ENCODE results near the gene ADAMTSL2.

ADAMTSL2 gene

GRCh38 chr9:133517711-133518110 lies 16.8 kb upstream of the ADAMTSL2 start:
- DNase-seq (ENCODE audit: low read depth in 2 of 2): no peak

DNA sequence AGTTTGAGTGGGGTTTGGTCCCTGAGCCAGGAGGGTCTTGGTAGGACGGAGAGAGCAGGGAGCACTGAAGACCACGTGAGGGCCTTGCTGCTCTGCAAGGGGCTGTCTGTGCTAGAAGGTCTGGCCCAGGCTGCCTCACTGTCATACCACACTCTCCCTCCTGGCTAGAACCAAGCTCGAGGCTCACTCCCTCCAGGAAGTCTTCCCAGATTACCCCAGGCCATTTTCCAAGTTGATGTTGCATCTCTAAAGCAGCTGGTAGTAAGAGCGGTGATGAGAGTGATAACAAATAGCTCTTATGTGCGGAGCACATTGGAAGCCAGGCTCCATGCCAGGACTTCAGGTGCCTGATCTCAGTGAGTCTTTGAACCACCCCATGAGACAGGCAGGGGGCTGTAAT lies 16.3 kb upstream of the ADAMTSL2 start:
- DNase-seq (ENCODE audit: low read depth in 2 of 2): no peak

DNA sequence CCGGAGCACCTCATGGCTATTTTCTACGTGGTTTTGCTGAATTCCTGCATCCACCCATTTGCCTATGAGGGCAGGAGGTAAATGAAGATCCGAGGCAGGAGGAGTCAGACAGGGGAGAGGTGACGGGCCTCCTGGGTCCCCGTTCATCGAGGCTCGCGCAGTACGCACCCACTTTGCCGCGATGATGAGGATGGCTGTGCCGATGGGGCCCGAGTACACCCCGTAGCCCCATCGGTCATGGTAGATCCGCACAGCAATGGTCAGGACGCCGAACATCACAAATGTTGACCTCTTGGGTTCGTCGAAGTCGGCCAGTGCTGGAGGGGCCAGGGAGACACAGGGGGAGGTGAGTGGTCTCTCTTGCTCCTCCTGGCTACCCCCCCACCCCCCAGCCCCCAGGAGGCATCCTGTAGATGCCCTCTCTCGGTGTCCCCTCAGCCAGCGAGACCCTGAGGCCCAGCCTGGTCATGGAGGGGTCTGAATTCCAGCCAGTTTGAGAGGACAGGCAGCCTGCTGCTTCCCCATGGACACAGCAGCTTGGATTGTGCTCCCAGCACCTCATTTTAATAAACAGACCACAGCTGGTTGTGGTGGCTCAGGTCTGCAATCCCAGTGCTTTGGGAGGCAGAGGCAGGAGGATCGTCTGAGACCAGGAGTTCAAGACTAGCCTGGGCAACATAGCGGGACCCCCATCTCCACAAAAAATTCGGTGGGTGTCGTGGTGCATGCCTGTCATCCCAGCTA lies 15.6 kb upstream of the ADAMTSL2 start:
- DNase-seq (ENCODE audit: low read depth in 2 of 2): no peak

GRCh38 chr9:133519693-133520092 lies 14.8 kb upstream of the ADAMTSL2 start:
- DNase-seq (ENCODE audit: low read depth in 2 of 2): no peak

DNA sequence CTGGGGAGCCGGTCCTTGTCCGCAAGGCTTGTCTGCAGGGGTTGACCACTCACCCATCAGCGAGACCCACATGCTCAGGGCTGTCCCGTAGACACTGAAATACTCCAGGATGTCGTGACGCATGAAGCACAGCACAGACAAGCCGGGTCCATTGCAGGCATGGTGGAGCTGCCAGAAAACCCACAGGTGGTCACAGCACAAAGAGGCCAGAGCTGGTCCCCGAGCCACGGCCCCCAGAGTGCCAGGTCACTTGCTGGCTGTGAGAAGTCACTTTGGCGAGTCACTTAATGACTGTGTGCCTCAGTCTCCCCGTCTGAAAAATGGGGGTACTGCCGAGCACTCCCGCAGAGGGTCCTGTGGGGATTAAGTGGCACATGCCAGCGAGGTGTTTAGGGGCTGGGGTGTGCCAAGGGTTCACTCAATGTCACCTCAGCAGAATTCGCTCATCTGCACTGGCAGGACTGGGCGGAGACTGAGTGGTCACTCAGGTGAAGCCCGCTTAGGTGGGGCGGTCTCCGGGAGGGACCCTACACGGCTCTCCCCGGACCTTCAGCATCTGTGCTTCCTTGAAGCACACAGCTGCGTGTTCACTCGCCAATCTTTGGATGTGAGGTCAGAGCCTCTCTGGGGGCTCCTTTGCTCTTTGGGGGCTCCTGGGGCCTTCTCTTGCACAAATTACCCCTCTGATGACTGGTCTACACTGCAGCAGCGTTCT lies 14.2 kb upstream of the ADAMTSL2 start:
- DNase-seq (ENCODE audit: low read depth in 2 of 2): no peak

- no peak for DNase-seq (ENCODE audit: low read depth in 2 of 2)
Observed at GRCh38 chr9:133521122-133522072, 13.1 kb upstream of the ADAMTSL2 start.

DNA sequence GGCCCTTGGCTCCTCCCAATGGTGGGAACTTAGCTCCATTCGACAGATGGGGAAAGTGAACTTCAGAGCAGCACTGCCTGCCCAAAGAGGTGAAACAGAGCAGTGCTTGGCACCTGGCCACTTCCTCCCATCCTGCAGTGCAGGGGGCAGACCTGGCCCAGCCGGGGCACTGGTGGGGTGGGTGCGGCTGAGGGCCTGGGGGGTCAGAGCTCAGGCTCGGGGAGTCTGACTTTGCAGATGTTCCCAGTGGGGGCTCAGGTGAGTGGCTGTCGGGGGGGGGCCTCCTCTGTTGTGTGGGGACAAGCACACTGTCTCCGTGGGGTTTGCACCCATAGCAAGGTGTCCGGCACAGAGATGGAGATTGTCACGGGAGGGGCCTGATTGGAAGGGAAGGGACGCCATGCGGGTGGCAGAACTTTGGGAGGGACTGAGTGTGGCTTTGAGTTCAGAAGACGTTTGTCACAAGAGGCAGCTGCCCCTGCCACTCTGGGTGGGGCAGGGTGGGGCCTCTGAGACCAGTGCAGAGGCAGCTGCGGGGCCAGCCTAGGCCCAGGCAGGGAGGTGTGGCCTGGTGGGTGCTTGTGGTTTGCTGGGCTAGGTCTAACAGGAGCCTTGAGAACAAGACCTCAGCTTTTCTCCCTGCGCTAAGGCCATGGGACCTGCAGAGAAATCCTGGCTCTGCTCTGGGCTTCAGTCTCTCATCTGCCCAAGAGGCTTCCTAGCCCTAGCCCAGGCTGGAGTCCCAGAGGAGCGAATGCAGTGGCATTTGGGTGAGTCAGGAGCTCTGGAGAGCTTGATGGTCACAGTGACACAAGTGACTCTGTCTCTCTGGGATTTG lies 12.2 kb upstream of the ADAMTSL2 start:
- no peak for DNase-seq (ENCODE audit: low read depth in 2 of 2)

DNA sequence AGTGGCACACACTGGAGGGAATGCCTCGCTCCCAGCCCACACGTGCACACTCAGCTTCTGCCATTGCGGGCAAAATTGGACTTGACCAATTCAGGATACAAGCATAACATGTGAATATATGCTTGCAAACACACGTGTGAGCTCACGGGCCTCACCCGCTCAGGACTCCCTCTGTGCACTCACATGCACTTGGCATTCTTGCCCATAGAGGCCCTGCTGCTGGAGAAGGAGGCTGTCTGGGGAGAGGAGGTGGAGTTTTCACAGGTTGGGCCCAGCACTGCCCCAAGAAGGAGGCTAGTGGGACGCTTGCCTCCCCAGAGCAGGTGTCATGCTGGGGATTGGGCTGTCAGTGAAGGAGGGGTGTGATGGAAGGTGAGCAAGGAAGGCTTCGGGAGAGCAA lies 11.4 kb upstream of the ADAMTSL2 start:
- no peak for DNase-seq (ENCODE audit: low read depth in 2 of 2)

DNA sequence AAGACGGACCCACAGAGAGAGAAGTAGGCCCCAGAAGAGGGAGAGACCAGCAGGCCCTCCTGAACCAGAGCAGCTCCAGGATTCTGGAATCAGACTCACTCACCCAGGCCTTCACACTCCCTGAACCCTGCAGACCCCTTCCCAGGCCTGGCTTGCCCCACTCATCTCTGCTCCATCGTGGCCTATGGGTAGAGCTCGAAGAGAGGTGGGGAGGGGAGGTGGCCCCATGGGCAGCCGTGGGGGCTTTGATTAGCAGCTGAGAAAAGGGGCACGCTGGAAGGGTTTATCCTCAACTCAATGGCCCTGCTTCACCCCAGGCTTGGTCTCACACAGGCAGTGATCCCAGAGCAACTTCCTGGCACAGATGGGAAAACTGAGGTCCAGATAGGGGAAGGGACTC lies 10.4 kb upstream of the ADAMTSL2 start:
- DNase-seq (ENCODE audit: low read depth in 2 of 2): no peak

- DNase-seq (ENCODE audit: low read depth in 2 of 2): no peak
Observed at GRCh38 chr9:133524679-133525228, 9.8 kb upstream of the ADAMTSL2 start, which contains the start of gene MYMK. TSS of gene MYMK (minus strand) at chr9:133524959. CDS start at chr9:133524844, 115 bp downstream.

- DNase-seq (ENCODE audit: low read depth in 2 of 2): no peak
Observed at GRCh38 chr9:133525677-133526076, 8.8 kb upstream of the ADAMTSL2 start.

GRCh38 chr9:133526721-133527321 lies 7.7 kb upstream of the ADAMTSL2 start:
- DNase-seq (ENCODE audit: low read depth in 2 of 2): no peak

DNA sequence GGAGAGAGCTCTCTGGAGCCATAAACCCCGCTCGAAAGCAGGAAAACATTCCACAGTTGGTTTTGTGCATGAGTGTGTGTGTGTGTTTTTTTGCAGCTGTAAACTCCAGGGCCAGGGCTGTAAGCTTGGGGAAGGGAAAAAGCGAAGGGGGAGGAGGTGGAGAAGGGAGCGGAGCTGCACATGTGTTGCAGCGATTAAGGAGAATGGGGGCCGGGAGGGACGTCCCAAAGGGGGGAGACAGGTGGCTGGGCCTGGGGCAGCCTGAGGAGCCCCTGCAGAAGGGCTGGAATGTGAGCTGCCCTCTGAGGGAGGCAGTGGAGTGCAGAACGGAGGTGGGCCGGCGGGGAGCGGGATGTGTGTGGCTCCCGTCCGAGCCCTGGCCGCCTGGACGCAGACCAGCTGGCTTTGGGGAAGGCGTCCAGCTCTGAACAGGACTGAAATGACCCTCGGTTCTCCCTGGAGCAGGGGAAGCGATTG lies 7.0 kb upstream of the ADAMTSL2 start:
- DNase-seq (ENCODE audit: low read depth in 2 of 2): no peak

DNA sequence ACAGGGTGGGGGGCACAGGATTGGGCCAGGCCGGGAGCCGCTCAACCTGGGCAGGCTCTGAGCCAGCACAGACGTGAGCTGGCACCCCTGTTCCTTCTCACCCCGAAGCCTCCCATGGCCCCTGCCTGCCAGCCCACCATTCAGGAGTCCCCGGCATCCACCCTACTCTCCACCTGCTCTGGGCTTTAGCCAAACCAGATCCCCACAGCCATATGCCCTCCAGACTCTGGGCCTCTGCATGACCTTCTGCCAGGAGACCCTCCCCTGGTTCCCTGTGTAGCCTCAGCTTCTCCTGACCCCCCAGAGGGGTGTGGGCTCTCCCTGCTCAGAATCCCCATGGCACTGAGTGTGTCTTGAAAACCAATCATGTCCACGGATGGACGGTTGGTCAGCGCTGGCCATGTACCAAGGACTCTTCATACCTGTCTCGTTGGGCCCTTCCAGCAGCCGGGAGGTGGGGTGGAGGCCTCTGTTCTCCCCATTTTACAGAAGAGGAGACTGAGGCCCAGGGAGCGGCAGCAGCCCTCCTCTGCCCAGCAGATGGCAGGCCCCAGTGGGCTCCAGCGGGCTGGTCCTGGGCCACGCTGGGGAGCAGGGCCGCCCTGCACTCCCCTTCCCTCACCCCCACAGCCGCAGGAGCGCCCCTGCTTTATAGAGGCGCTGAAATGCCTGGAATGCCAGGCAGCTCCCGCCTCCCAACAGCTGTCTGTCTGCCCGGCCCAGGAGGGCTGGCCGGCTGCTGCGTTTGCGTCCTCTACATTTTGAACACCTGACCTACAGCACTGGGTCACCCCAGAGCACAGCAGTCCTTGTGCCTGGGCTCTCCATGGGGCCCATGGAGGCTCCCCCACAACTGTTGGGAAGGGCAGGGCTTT lies 6.3 kb upstream of the ADAMTSL2 start:
- DNase-seq (ENCODE audit: low read depth in 2 of 2): no peak

- DNase-seq (ENCODE audit: low read depth in 2 of 2): no peak
Observed at GRCh38 chr9:133528876-133529241, 5.6 kb upstream of the ADAMTSL2 start.

GRCh38 chr9:133529457-133529856 lies 5.0 kb upstream of the ADAMTSL2 start:
- no peak for DNase-seq (ENCODE audit: low read depth in 2 of 2)

GRCh38 chr9:133529874-133530273 lies 4.6 kb upstream of the ADAMTSL2 start:
- no peak for DNase-seq (ENCODE audit: low read depth in 2 of 2)

DNA sequence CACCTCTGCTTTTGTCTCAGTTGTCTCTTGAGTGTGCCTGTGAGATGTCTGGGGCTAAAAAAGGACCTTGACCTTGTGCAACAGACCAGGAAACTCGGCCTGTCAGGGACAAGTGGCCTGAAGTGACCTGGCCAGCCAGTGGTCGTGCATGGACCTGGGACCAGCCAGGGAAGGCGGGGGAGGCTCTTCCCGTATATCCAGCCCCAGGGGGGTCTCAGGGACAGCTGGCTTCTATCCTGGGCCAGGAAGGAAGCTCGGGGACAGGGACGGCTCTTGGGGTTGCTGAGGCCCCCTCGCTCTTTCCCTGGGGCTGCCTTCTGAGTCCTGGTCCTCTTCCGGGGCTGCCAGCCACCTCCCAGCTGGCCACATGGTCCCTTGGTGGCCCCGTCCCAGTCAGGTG lies 3.2 kb upstream of the ADAMTSL2 start:
- DNase-seq (ENCODE audit: low read depth in 2 of 2): no peak

DNA sequence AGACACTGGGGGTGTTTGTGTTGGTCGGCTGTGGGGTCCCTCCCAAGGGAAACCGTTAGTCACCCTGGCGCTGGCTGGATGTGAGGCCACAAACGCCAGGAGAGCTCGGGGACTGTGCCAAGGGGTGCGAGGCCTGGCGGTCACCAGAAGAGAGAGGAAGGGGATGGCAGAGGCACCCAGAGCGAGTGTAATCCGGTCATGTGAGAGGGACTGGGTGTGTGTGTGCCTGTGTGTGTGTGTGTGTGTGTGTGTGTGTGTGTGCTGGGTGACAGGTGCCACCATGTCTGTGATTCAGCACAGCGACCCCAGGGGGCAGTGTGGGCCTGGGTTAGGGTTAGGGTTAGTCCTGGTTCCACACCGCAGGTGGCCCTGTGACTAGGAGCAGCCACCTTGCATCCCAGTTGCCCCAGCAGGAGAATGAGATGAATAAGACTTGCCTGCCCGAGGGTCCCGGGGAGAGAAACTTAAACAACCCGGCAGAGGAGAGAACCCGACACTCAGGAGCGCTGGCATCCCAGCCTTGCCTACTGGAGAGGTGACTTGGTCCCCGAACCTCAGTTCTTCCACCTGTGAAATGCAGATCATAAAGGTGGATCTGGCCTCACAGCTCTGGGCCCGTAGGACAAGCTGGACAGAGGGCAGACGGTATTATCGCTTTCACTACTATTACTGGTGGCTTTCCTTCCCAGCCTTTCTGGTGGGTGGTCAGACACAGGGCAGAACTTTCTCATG lies 1.4 kb upstream of the ADAMTSL2 start:
- DNase-seq (ENCODE audit: low read depth in 2 of 2): peak; percentile 6 to 34
